Hypothalamus (tissue), 51 donors: Measurements from ENCODE around the gene MRPL4.
A peak's percentile ranks its signal among the peaks of the same experiment; 100 is the strongest.

ENCODE experiments used
- DNase-seq, 51 donors: peaks; one replicate each; lab custom pipeline; 2025; lab: John Stamatoyannopoulos, UW

MRPL4 gene

DNA sequence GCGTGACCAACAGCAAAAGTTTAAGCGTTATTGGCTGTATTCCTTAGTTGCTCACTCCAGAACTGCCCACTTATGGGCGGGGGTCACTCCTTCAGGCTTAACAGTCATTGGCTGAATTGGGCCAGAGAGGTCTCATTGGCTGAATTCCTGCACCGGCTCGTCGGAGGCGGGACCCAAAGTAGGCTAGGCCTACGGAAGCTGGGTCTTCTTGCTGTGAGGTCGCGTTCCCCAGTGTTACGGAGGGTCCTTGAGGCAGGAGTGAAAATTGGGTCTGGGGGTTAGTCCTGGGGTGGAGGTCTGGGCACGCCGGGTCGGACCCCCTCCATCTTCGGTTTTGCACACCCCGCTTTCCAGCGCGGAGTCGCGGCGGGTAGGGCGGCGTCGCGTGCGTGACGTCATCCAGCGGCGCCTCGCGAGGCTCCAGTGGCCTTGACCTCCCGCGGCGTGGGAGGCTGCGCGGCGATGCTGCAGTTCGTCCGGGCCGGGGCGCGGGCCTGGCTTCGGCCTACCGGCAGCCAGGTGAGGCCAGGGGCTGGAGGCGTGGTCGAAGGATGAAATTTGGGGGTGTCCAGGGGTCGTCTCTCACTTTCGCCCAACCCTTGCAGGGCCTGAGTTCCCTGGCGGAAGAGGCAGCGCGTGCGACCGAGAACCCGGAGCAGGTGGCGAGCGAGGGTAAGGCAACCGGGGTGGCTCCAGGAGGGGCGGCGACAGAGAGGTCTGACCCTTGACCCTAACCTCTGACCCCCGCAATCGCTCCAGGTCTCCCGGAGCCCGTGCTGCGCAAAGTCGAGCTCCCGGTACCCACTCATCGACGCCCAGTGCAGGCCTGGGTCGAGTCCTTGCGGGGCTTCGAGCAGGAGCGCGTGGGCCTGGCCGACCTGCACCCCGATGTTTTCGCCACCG, at the start of gene MRPL4:
Gene MRPL4, plus strand, starts transcription at position 423 of the 903 bp plus-strand sequence. Its CDS starts 40 bp downstream, at position 463.
- DNase-seq = peak; percentile 73 to 98 (median 93)

DNA sequence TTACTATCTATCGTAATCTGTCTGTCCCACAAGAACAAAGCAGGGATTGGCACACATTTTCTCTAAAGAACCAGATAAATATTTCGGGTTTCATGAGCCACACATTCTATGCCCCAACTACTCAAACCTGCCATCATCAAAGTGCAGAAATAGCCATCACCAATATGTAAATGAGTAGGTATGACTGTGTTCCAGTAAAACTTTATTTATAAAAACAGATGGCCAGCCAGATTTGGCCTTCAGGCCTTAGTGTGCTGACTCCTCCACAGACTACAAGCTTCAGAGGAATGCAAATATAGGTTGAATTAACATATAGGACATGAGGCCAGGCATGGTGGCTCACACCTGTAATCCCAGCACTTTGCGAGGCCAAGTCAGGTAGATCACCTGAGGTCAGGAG, 48.3 kb upstream of the MRPL4 start:
- DNase-seq = no peak

DNA sequence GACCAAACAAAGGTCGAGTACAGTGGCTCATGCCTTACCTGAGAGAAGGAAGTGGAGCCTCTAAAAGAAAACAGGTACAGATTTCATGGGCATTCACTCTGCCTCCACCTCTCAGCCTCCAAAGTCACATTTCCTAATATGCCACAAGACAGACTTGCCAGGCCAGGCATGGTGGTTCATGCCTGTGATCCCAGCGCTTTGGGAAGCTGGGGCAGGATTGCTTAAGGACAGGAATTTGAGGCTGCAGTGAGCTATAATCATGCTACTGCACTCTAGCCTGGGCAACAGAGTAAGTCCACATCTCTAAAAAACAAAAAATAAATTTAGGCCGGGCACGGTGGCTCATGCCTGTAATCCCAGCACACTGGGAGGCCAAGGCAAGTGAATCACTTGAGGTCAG, 46.4 kb upstream of the MRPL4 start:
- DNase-seq = no peak

DNA sequence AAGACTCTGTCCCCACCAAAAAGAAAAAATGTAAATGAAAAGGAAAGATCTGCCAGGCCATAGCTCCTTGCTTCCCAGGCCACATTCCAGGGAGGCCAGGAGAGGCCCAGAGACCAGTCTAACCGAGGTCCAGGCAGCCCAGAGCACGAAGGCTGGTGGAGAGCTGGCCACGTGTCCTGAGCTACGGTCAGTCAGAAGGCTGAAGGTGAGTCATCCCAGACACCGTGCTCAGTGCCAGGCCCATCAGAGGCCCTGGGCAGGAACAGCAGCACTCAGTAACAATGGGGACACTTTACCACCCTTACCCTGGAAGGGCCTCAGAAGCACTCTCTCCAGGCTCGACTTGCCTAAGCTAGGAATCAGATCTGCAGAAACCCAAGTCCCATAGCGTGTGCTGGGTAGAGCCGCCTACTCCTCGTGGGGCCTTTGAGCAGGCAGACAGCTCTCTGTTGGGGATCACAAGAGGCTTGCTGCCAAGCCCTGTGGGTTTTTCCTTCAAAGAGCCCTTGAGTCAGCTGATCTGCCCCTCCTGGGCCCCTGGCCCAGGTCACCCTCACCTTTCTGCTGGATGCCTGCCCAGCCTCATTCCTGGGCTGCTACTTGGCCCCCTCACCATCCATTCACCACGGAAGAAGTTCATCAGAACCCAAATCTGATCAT, 45.7 kb upstream of the MRPL4 start:
- no peak for DNase-seq

DNA sequence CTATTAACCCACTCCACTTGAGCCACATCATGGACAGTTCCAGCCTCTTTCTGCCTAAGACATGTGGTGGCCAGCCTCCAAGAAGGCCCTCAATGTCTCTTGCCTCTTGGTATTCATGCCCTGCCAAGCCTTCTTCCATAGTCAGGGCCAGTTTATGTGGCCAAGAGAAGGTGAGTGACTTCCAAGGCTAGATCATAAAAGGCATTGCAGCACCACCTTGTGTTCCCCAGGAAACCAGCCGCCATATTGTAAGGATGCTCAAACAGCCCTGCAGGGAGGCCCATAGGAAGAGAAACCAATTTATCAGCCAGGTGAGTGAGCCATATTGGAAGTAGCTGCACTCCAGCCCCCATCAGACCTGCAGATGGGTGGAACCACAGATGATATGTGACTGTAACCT, 45.0 kb upstream of the MRPL4 start:
- no peak for DNase-seq

DNA sequence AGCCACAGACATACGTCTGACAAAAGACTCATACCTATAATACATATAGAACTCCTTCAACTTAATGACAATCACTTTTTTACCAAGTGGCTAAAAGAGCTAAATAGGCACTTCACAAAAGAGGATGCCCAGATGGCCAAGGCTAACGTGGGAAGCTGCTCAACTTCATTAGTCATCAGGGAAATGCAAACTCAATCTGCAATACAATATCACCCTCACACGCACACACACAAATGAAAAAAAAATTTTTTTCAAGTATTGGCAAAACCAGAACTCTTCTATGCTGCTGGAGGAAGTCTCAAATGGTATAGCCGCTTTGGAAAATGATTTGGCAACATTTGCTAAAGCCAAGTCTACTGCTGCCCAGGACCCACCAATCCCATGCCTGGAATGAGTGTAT, 42.7 kb upstream of the MRPL4 start:
- no peak for DNase-seq

DNA sequence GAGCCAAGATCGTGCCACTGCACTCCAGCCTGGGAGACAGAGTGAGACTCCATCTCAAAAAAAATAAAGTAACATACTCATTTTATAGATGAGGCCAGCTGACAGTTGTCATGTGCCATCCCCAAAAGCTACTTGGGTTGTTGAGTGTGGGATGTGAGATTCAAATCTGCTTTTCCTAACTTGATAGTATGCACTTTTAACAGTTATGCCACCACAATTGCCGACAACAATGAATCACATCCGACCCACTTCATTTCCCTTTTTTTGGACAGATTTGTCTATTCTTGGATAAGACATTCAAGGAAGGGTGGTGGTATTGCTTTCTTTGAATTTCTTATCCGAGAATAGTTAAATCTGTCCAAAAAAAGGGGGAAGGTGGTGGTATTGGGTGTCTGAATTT, 41.0 kb upstream of the MRPL4 start:
- no peak for DNase-seq

DNA sequence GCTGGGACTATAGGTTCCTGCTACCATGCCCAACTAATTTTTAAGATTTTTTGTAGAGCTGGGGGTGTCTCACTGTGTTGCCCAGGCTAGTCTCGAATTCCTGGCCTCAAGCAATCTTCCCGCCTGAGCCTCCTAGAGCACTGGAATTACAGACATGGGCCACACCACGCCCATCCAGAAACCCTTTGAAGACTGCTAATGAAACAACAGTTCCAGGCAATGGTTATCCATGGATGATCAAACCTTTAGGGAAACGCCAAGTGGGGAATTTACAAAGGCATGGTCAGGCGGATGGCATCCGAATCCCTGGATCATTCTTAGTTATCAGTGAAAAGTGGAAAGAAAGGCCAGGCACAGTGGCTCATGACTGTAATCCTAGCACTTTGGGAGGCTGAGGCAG, 40.3 kb upstream of the MRPL4 start:
- DNase-seq = no peak

DNA sequence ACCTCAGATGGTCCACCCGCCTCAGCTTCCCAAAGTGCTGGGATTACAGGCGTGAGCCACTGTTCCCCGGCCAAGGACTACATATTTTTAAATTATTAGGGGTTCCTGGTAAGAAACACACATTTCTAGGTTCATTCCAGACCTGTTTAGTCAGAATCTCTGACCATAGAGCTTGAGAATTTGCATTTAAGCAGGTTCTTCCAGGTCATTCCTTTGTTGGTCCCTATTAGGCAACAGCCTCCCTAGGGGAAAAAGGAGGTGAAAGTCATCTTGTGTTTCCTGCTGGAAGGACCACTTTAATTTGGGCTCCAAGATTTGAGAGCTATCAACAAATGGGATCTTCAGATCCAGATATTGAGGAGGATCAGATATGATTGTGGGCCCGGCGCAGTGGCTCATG, 37.2 kb upstream of the MRPL4 start:
- DNase-seq = no peak

DNA sequence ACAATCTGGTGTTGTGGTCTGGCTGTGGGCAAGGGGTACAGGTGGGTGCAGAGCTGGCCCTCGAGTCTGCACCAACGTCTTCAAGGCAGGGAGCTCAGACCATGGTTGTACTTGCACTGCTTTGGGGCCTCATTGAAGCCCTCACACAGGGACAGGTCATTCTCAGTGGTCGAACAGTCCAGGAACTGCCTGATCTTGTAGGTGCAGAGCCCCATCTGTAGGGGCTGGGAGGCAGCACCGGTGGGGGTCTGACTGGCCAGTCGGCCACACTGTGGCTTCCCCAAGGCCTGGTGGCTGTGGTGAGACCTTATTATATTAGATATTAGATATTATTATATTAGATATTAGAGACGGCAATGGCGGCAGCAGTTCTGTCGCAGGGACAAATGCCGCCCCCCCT, 34.9 kb upstream of the MRPL4 start:
- DNase-seq = no peak

DNA sequence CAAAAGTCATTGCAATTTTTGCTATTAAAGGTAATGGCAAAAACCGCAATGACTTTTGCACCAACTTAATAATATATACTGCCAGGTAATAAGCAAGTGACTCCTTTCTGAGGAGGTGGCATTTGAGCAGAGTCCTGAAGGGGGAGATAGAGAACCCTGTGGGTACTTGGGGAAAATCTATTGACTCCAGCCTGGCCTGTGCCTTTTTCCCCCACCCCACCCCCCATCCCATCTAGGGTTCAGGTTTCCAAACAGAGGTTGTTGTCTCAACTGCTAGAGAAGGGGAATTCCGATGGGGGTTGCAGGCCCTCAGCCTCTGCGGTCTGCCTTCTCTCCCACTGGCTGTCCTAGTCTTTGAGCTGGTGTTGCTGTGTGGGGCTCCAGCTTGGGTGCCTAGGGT, 32.3 kb upstream of the MRPL4 start:
- no peak for DNase-seq

DNA sequence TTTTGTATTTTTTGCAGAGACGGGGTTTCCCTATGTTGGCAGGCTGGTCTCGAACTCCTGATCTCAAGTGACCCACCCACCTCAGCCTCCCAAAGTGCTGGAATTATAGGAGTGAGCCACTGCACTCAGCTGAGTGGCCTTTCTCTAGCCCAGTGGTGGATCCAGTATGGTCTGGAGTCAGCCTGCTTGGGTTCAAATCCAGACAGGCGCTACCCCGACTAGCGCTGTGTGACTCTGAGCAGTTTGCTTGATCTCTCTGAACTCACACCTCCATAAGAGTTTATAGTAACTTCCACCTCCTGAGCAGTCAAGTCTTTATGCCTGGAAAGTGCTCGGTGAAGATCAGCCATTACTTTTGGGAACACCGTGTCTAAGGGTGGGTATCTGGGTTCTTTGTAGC, 31.3 kb upstream of the MRPL4 start:
- no peak for DNase-seq

DNA sequence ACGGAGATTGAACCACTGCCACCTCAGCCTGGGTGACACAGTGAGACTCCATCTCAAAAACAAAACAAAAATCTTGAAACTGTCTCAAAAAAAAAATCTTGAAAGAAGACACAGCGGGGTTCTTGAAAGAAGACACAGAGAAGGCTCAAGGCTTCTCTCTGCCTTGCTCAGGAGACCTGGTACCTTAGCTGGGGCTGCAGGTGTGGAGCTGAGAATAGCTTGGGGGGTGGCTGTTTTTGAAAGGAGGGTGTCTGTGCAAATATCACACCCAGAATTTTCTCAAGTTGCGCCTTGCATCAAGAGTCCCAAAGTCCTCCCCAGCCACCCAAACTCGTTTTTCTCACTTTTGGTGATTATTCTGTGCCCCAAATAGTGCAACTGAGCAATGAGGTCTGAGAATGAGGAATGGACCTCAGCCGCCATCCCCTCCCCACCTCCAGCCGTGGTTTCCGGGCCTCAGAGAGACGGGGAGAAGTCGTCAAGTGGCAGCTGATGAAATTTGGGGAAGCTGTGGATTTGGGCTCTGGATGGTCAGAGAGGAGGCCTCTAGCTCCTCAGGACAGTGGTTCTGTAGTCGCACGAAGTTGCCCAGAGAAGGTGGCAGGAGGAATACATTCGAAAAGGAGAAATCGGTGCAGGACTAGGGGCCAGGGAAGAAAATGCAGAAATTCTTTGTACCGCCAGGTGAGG, 29.7 kb upstream of the MRPL4 start:
- no peak for DNase-seq

DNA sequence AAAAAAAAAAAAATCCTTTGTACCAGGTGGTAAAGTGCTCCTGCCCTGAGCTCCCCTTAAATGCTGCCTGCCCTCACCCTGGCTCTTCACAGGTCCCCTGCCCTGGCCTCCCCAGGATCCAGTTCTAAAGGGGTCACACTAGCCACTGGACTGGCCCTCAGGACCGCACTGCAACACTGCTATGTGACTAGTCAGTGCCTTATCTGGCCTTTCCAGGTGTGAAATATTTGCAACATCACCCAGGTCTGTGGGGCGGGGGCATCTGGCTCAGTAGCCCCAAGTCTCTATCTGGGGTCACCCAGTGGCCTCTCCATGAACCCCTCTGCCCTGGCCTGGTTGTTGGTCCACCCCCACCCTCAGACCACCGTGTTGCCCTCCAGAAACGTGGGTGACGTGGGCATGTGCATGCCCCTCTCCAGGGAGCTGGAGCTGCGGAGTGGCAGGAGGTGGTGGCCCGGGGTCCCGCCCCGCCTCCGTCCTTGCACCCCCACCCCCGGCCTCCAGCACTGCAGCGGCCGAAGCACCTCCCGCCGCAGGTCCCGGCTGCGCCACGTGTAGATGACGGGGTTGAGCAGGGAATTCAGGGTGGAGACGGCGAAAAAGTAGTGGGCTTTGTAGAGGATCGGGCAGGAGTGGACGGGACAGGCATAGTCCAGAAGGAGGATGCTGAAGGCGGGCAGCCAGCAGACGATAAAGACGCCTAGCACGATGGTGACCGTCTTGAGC, 28.4 kb upstream of the MRPL4 start:
- no peak for DNase-seq

DNA sequence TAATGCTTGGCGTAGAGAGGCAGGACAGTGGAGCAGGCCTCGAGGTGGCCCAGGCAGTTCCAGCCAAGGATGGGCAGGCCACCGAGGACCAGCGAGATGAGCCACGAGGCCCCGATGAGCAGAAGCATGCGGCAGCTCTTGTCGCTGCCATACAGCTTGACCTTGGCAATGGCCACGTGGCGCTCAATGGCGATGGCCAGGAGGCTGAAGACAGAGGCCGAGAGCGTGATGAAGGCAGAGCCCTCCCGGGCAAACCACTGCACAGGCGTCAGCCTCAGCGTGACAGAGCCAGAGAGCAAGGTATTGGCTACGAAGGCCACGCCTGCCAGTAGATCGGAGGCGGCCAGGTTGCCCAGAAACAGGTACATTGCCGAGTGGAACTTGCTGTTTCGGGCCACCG, 27.7 kb upstream of the MRPL4 start:
- DNase-seq = no peak

DNA sequence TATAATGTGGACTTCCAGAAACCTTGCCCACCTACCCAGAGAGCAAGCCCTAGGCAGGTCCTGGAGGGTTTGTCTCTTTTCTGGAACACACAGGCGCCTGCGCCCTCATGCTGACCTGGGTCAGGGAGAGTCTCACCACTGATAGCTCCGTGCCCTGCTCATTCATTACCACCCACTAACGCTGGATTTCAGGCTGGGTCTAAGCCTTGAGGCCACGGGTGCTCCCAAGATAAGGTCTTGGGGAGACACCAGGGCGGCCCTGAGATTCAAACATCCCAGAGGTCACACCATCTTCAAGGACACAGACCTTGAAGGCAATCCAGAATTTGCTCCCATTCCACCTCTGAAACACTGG, 26.0 kb upstream of the MRPL4 start:
- DNase-seq = no peak

DNA sequence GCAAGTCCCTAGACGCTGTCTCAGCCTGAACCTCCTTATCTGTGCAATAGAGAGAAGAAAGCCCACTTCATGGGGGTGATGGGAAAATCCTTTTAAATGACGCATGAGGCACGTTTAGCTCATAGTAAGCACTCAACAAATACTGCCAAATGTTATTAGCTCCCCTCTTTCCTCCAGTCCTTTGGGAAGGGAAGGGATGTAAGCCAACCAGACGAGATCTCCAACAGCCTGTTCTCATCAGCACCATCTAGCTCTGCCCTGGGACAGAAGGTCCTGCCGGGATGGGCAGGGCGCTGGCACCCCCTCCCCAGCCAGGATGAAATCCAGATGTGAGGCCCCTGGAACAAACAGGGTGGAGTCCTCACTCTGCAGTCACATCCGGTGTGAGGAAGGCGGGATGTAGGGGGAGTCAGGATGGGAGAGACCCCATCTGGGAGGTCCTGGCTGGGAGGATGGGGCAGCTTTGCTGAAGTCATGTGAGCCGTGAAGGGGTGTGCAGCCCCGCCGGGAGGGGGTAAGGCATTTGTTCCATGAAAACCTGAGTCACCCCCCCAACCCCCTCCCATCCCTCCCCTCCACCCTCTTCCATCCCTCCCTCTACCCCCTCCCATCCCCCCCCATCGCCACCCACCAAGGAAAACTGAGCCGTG, 25.5 kb upstream of the MRPL4 start:
- DNase-seq = peak in 21 of 51 donors; percentile 6 to 83 (median 37)

DNA sequence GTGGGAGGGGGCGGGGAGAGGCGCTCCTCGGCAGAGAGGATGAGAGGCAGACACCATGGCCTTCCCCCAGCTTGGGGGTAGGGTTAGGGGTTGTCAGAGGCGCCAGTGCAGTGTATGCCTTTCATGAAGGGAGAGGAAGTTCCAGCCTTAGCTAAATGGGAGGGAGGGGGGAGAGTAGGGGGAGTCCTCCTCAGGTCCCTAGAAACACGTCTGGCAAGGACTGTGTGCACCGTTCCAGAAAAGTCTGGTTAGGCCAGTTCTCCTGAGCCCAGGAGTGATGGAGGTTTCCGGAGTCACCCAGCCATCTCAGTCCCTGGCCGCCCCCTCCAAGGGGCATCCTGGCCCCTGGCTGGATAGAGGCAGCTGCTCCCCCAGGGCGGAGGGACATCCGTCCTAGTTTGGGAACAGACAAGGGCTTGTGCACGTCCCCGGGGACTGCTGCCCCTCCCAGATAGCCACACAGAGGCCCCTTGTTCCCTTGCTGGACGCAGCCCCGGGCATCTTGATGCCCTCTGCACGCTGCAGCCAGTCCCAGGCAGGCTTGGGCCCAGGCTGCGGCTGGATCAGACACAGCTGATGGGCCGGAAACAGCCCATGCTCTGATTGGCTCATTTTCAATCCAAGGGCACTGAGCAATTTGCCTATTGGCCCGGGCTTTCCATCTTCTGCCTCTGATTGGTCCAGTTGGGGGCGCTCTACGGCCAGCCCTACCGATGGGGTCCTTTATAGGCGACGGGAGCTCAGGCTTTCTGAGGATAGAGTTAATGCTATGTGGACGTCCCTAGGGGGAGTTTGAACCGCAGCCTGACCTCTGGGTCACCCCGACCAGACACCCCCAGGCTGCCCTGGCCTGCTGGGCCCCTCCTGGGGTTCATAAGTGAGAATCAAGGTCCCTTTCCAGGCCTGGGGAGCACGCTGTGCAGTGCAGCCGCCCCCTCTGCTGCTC, 24.7 kb upstream of the MRPL4 start:
- peak; percentile 20 to 97 (median 85) for DNase-seq

DNA sequence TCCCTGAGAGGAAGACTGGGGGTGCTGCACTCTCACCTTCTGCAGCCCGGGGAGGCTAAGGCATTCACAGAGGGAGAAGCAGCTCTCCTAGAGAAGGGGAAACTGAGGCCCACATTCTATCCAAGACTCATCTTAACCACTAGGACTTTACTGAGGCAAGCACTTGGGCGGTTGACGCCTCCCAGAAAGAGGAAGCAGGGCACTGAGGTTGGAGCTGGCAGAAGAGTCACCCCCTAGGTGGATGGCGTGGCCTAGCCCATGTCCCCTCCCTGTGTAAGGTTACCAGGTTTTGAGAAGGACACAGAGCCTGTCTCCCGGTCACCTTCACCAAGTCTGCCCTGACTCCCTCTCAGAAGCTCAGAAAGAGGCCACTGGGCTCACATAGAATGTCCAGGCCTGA, 23.6 kb upstream of the MRPL4 start:
- DNase-seq = no peak
